Measurements from ENCODE around the gene WRAP73. TPM values are rescaled to one million over a fixed set of nuclear protein-coding genes. Genes with fewer than 3 reads are reported as not detected.

Gene WRAP73, protein sequence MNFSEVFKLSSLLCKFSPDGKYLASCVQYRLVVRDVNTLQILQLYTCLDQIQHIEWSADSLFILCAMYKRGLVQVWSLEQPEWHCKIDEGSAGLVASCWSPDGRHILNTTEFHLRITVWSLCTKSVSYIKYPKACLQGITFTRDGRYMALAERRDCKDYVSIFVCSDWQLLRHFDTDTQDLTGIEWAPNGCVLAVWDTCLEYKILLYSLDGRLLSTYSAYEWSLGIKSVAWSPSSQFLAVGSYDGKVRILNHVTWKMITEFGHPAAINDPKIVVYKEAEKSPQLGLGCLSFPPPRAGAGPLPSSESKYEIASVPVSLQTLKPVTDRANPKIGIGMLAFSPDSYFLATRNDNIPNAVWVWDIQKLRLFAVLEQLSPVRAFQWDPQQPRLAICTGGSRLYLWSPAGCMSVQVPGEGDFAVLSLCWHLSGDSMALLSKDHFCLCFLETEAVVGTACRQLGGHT
- total RNA-seq = 32.5 and 37.7 TPM in 2 replicates

DNA sequence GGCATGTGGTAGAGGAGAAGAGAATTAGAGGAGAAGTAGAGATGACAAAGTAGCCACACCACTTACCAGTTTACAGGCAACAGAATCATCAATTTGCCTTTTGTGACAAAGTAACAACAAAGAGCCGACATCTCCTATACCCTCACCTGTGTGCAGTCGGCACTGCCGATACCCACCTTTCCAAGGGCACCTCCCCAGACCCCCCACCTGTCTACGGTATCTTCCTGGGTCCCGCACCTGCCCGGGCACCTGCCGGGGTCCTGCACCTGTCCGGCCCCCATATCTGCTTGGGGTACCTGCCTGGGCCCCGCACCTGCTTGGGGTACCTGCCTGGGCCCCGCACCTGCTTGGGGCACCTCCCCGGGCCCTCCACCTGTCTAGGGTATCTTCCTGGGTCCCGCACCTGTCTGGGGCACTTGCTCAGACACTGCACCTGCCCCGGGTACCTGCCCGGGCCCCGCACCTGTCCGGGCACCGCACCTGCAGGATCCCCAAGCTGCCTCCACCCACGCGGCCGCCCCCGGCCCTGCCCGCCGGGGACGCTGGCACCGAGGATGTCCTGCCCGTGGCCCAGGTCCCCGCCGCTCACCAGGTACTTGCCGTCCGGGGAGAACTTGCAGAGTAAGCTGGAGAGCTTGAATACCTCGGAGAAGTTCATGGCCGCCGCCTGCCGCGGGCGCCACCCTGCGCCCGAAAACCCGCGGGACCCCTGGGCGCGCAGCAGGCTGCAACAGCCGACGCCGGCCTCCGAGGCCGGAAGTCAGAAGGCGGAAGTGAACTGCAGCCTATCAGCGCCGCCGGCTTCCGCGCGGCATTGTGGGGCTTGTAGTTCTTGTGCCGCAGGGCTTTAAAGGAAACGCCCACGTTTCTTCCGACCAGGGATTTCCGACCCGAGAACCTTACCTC lies at the start of gene WRAP73:
Gene WRAP73 (minus strand): TSS at position 762 of the 906 bp plus-strand sequence. CDS start 104 bp downstream, at position 658.
- intact Hi-C loops (cut with micrococcal nuclease) = loop anchor here (1.0 to 10.0 kb wide), 7 partner anchors 25 to 1125 kb away; partner anchors contain the start of genes C1orf174, CEP104, DFFB and LRRC47

DNA sequence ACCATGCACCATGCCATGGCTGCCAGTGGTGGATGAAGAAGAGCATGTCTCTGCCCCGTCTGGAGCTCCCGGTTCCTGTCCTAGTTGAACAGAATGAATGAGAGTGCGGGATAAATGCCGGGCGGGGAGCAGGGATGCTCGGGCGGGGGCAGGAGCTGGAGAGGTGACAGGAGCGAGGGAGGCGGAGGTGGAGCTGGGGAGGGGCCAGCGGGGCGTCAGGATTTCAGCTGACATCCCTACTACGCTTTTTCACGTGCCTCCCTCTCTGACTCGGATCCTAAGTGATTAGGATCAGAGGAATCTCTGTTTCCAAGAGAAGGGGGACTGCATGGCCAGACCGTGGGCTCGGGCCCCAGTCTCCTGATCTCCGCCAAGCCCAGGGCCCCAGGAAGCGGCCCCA lies 49.7 kb upstream of the WRAP73 start:
- intact Hi-C loops (cut with micrococcal nuclease) = no loop called here

DNA sequence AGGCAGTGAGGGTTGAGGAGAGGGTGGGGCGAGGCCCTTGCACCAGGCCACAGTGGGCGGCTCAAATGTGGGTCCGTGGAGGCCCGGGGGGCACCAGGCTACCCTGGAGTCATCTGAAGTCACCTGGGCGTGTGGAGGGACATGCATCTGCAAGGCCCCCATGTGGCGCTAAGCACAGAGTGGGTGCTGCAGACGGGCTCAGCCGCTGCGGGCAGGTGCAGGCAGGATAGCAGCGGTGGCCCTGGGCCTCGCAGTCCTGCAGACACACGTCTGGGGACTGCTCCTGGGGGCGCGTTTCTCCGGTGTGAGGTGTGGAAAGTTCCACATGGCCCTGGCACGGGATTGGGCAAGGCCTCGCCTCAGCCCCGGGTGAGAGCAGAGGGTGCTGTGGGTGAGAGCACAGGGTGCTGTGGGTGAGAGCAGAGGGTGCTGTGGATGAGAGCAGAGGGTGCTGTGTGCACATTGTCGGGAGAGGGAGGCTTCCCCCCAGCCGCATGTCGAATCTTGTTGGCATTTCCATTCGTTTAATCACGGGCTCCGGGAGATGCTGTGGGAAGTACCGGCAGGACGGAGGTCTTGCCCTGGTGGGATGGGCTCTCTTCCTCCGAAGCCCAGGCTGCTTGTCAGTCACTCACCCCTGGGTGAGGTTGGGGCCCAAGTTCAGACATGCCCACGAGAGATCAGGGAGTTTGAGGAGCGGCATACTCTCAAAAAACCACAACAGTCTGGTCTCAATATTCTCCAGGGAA lies 48.9 kb upstream of the WRAP73 start:
- intact Hi-C loops (cut with micrococcal nuclease) = no loop called here

DNA sequence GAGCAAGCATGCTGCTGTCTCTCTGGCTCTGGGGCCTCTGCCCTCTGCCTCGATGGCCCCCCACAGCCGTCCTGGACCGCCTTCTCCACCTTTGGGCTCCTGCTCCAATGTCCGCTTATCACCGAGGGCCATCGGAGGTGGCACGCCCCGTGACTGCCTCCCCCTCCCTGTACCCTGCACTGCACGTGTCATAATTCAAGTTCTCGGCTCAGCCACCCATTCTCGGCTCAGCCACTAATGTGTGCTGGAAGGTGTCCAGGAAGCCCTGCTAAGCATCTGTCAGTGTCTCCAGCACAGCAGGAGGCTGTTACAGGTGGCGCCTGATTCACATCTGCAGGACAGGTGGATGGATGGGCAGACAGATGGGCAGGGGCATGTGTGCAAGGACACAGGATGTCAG lies 47.9 kb upstream of the WRAP73 start:
- intact Hi-C loops (cut with micrococcal nuclease) = no loop called here

DNA sequence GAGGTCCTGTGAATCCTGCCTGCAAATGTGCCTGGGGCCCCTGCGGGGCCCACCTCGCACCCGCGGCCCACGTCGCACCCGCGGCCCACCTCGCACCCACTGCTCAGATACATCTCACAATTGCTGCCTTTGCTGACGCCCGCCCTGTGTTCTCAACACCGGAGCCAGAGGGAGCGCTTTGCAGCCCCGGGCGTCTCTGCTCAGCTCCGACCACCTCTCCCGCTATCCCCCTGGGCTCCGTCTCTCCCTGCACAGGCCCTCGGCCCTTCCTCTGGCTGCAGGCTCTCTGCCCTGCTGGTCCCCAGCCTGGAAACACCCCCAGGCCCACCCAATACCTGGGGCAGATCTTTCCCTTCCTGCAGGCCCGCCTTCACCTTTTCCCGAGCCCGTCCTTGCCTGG lies 47.2 kb upstream of the WRAP73 start:
- intact Hi-C loops (cut with micrococcal nuclease) = no loop called here

DNA sequence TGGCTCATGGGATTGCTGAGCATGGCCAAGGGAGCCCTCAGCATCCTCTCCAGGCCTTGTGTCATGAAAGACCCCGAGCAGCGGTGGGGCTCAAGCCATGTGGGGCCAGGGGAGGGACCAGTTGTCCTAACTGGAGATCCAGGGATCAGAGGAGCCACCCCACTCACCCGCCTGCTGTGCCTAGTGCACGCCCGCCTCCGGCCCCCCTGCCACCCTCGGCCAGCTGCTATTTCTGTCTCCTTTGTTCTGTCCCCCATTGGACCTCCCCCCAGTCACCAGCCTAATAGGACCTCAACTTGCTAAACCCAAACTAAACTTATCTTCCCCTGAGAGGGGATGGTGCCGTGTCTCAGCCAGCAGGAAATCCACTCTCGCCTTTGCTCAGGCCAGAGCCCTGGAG lies 46.8 kb upstream of the WRAP73 start:
- intact Hi-C loops (cut with micrococcal nuclease) = no loop called here

DNA sequence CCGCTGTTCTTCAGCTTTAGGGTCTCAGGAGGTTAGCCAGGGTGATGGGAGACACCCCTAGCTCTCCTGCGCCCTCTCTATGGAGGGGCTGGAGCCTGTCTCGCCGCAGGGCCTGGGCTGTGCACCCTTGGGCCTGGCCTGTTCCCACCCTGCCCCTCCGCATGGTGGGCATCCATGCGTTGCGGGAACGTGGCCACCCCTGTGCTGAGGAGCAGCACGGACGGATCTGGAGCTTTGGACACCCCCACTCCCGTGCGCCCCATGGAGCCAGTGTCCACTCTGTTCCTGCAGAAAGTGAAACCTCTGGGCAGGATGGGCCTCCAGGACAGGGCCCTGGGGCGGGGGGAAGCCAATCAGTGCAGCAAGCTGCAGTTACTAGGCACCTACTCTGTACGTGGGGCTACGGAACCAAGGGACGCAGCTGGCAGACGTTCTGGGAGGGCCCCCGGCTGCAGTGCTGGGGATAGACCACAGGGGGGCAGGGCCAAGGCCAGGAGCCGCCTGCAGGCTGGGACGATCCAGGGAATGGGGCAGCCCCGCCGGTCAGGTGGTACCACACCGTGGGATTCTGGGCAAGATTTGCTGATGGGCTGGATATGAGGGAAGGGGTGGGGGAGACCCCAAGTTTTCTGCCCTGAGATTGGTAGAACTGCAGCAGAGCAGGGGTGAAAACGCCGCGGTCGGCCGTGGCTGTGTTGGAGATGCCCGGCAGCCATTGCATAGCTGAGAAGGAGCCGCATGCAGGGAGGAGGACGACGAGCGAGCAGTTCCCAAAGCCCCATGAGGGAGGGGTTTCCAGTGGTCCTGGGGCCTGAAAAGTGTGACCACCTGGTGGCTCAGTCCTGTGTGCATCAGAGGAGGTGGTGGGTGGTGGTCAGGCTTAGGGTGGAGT lies 45.7 kb upstream of the WRAP73 start:
- intact Hi-C loops (cut with micrococcal nuclease) = no loop called here

DNA sequence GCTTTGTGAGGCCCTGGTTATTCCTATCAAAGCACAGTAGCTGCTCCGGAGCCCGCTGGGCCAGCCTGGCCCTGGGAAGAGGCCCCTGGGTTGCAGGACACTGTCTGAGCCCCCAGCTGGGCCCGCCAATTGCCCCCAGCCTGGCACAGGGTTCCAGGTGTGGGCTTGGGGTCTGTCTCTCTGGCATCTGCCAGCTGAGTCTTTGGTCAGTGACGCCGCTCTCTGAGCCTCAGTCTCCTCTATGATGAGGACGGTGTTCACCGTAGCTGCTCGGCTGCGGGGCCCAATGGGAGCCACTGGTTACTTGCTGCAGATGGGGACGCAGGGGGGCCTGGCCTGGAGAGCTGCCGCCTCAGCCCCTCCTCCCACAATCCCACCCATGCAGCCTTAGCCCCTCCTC lies 43.4 kb upstream of the WRAP73 start:
- intact Hi-C loops (cut with micrococcal nuclease) = no loop called here

DNA sequence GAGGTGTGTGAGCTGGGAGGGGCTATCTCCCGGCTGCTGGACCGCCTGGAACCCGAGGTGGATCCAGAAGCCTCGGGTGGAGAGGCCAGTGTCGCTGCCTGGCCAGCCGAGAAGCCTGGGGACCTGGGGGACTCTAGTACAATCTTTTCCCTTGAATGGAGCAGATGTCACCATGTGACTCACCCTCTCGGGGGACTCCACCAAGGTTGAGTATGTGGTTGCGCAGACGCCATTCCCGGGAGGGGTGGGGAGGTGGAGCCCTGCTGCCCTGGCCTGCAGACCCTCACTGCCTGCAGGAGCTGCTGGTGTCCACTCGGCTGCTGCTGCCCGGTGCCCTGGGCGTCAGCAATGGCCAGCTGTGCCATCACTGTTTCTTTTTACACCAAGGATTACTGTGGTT lies 42.7 kb upstream of the WRAP73 start:
- intact Hi-C loops (cut with micrococcal nuclease) = no loop called here

DNA sequence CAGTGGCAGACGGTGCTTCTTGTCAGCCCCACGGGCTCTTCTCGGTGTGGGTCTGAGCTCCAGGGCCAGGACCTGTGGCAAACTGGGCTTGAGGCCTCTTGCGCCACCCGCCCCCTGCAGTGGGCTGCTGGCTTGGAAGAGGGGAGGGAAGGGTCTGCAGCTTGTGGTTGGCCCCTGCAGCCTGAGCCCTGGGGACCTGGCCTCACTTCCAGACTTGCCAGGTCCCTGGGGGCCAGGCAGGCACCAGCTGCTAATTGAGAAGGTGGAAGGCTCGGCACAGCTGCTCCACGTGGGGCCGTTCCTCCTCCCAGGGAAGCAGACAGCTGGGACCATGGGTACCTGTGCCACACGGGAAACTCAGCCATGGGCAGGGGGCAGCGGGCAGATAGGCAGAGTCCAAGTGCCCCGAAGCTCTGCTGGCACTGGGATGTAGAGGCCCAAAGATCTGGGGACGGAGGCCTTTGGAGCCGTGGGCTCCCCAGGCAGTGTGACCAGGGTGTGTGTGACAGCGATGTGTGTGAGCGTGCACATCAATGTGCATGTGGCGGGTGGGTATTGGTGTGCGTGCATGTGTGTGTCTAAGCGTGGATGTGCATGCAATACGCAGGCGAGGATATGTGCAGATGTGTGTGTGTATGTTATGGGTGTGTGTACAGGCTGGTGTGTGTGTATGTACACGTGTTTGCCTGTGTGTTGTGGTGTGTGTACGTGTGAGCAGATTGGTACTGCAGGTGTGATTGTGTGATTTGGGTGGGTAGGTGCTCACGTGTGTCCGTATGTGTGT lies 41.7 kb upstream of the WRAP73 start:
- intact Hi-C loops (cut with micrococcal nuclease) = no loop called here

DNA sequence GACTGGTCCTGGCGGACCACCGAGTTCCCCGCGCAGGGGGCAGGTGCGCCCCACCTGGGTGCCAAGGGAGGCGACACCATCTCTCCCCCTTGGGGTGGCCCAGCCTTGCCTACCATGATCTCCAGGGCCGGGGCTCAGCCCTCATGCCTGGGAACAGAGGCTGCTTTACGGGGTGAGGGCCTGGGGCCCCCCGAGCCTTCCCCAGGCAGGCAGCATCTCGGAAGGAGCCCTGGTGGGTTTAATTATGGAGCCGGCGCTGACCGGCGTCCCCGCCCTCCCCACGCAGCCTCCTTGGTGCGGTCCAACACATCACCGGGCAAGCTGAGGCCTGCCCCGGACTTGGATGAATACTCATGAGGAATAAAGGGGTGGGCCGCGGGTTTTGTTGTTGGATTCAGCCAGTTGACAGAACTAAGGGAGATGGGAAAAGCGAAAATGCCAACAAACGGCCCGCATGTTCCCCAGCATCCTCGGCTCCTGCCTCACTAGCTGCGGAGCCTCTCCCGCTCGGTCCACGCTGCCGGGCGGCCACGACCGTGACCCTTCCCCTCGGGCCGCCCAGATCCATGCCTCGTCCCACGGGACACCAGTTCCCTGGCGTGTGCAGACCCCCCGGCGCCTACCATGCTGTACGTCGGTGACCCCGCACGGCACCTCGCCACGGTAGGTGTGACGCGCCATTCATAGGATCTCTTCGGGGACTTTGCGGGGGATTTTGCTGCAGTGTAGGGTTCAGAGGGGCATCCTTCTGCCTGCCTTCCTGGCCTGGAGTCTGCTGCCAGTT lies 40.6 kb upstream of the WRAP73 start:
- intact Hi-C loops (cut with micrococcal nuclease) = no loop called here

DNA sequence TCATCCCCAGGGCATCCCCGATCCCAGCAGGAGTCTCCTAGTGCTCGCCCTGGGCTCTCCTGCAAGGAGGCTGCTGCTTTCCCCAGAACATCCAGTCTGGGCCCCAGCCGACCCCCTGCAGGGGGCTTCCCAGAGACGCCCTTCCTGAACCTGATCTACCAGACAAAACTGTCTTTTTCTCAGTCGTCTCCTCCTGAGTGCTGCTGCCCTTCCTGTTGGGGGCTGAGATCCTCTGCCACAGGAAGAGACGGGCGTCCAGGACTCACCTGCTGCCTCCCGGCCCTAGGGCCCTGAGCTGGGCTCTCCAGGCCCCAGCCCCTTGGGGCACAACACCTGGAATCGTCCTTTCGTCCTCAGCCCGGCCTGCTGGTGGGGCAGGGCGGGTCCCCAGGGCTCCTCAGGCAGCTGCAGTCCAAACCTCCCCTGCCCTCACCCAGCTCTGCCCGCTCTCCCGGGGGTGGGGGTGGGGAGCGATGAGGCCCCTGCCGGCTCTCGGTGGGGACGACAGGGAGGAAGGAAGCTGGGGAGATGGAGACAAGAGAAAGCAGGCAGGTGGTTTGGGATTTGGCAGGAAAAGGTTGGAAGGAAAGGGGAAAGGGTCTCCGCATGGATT lies 39.3 kb upstream of the WRAP73 start:
- intact Hi-C loops (cut with micrococcal nuclease) = no loop called here

DNA sequence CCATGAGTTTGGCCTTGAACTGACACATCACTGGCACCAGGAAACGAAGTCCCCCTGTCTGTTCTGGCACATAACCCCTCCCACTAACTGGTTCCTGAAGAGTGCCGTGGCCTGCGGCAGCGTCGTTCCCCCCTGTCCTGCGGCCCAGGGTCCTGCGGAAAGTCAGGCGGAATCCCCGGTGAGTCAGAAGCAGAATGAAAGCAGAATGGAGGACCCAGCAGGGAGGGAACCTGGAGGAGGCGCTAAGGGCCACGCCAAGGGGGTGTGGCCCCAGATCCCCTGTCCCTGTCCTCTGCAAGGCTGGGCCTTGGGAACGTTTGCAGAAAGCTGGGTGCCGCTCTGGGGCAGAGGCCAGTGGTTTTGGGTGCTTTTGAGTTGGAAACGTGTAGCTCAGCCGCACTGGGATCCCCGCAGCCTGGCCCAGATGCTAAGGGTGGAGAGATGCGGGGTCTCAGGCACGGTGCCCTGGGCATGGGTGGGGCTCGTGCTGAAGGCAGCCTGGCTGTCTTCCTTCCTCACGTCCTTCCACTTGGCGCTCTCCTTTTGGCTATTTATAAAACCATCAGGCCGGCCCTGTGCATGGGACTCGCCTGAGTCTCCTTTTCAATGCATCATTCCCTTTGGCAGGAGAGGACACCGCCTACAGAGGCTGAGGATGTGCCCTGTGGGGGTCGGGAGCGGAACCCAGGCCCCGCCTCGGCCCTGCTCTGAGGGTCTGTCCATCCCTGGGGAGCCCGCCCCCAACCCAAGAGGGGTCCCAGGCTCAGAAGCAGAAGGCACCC lies 38.6 kb upstream of the WRAP73 start:
- intact Hi-C loops (cut with micrococcal nuclease) = no loop called here

DNA sequence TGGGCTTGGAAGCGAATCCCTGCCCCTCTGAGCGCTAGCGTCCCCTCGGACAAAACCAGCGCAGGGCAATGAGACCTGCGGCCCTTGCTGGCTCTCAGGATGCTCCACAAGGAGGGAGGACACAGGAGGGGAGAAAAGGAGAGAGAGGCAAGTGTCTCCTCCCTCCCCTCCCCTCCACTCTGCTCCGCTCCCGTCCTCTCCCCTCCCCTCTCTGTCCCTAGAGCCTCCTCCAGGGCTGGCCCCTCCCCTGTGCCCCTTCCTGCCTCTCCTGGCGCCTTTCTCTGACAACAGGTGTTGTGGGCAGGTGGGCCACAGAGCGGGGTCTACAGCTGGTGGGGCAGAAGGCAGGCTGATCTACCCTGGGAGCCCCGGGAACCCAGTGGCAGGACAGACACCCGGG lies 37.6 kb upstream of the WRAP73 start:
- intact Hi-C loops (cut with micrococcal nuclease) = no loop called here

DNA sequence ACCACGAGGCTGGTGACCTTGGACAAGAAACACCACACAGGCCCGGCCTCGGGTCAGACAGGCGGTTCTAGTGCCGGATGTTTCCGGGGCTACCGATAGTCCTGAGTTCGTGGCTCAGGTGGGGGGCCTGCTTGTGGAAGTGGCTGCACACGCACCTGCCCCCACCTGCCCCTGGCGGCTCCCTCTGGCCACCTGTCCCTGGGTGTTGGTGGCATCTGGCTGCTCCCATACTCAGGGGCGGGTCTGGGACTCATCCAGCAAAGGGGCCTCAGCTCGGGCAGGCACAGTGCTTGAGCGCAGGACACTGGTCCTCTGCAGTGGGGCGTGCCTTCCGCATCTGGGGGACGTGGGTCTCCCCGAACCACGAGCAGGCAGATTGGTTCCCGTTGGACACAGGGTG lies 36.0 kb upstream of the WRAP73 start:
- intact Hi-C loops (cut with micrococcal nuclease) = no loop called here

DNA sequence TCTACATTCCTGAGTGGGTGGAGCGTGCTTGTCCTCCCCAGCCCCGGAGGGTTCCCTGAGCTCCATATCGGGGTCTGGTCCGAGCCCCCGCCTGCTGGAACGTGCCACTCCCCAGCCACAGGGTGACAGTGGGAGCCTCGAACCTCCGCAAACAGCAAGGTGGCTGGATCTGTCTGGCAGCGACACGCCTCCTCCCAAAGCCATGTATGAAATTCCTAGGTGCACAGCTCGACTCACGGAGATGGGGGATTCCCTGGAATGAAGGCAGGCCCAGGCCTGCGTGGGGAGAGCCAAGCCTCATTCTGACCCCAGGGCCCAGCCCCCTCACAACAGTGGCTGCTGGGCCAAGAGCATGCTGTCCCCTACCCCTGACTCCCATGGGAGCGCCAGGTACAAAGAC lies 35.3 kb upstream of the WRAP73 start:
- intact Hi-C loops (cut with micrococcal nuclease) = no loop called here

DNA sequence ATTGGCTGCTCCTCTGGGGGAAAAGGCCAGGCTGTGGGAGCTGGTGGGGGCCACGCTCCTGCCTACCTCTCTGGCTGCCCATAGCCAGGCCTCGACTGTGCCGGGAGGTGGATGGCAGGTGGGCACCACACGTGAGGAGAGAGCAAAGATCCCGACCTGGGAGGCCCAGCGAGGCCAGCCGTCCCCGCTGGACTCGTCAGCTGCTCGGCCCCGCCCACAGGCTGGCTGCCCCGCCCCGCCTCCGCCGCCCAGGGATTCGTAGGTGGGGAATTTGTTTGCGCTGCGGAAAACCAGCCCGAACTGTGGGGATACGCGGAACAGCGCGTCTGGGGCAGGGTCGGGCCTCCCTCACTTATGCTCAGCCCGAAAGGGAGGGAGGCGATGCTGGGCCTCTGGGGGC lies 34.1 kb upstream of the WRAP73 start:
- intact Hi-C loops (cut with micrococcal nuclease) = no loop called here

DNA sequence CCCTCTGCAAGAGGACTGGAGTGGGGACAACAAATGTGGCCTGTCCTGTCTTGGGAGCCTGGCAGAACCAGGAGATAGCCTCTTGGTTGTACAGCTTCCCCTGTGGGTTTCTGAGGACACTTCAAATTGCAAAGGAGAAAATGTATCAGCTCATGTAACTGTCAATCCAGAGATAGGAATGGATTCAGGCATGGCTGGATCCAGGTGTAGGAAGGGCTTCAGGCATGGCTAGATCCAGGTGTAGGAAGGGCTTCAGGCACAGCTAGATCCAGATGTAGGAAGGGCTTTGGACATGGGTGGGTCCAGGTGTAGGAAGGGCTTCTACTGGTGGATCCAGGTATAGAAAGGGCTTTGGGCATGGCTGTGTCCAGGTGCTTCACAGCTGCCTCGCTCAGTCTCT lies 33.3 kb upstream of the WRAP73 start:
- intact Hi-C loops (cut with micrococcal nuclease) = no loop called here
